HepG2 (cell line): ENCODE data around the gene STK11. TPM values are rescaled to one million over a fixed set of nuclear protein-coding genes. Genes with fewer than 3 reads are reported as not detected.

Experiments used
- CAMTA2 ChIP-seq: sonication (generic); formaldehyde crosslinking; IDR thresholded peaks from 2 replicates; pipeline ENCODE4 v1.4.0; 2020; ENCODE audit warnings: mild to moderate bottlenecking, missing genetic modification reagents, borderline replicate concordance
- HHEX ChIP-seq: IDR thresholded peaks from 2 replicates; pipeline ENCODE4 v1.6.1; 2016; ENCODE audit warnings: control low read depth
- LRRFIP1 ChIP-seq: sonication (generic); formaldehyde crosslinking; conservative IDR thresholded peaks from 2 replicates; pipeline ENCODE4 v1.4.0; 2020; ENCODE audit warnings: missing genetic modification reagents
- MLXIP ChIP-seq: sonication (generic); formaldehyde crosslinking; IDR thresholded peaks from 2 replicates; pipeline ENCODE4 v1.9.0; 2021; ENCODE audit warnings: missing genetic modification reagents, borderline replicate concordance
- NFKBIZ ChIP-seq: IDR thresholded peaks from 2 replicates; pipeline ENCODE4 v1.6.1; 2018; ENCODE audit warnings: missing genetic modification reagents, missing compliant biosample characterization
- RARG ChIP-seq: sonication (generic); formaldehyde crosslinking; IDR thresholded peaks from 2 replicates; pipeline ENCODE4 v1.4.0; 2020; ENCODE audit warnings: low read depth, mild to moderate bottlenecking, missing genetic modification reagents
- RERE ChIP-seq: IDR thresholded peaks from 2 replicates; pipeline ENCODE4 v1.6.1; 2016; ENCODE audit warnings: low read depth, missing genetic modification reagents, missing compliant biosample characterization
- SRF ChIP-seq: IDR thresholded peaks from 2 replicates; pipeline ENCODE4 v1.6.1; 2011; ENCODE audit warnings: mild to moderate bottlenecking, low read depth, low read length, moderate library complexity
- TGIF2 ChIP-seq: IDR thresholded peaks from 2 replicates; pipeline ENCODE4 v1.6.1; 2016; ENCODE audit warnings: control low read depth, missing compliant biosample characterization
- UBTF ChIP-seq: sonication (generic); formaldehyde crosslinking; IDR thresholded peaks from 2 replicates; pipeline ENCODE4 v1.4.0; 2020; ENCODE audit warnings: mild to moderate bottlenecking, missing genetic modification reagents
- ZFYVE20 ChIP-seq: sonication (generic); formaldehyde crosslinking; IDR thresholded peaks from 2 replicates; pipeline ENCODE4 v1.8.0; 2023; ENCODE audit warnings: low read depth, mild to moderate bottlenecking, moderate library complexity, missing genetic modification reagents, borderline replicate concordance
- ZNF740 ChIP-seq: sonication (generic); formaldehyde crosslinking; IDR thresholded peaks from 2 replicates; pipeline ENCODE4 v1.4.0; 2020; ENCODE audit warnings: missing genetic modification reagents
- ZNF777 ChIP-seq: sonication (generic); formaldehyde crosslinking; IDR thresholded peaks from 2 replicates; pipeline ENCODE4 v1.4.0; 2020; ENCODE audit warnings: missing genetic modification reagents
- ZSCAN12 ChIP-seq: sonication (generic); formaldehyde crosslinking; IDR thresholded peaks from 2 replicates; pipeline ENCODE4 v1.9.0; 2021; ENCODE audit warnings: mild to moderate bottlenecking, missing genetic modification reagents
- polyA plus RNA-seq, 8 experiments: library from polyadenylated mRNA; depleted of rRNA in 3 of 8; stranded (reverse) in 7 of 8; unstranded in 1 of 8; fragments of >200 nt; fragmentation: Illumina TruSeq in 4 of 8; extraction: Trizol in 4 of 8; gene quantifications; 2 replicates each; pipeline versions ENCODE4 v1.2.1 to v1.2.3, GENCODE V29; 2011 to 2016; ENCODE audit warnings: low read depth in 4 of 8, missing spikeins in 1 of 8, mixed read lengths in 1 of 8; ENCODE audit not compliant: insufficient read depth in 1 of 8
- total RNA-seq, 5 experiments: library from RNA; depleted of rRNA; stranded (reverse); fragments of >200 nt; fragmentation: Illumina TruSeq; extraction: Trizol; gene quantifications; 2 replicates each; pipeline ENCODE4 v1.2.3, GENCODE V29; 2016; ENCODE audit warnings: low read depth in 1 of 5

STK11 gene
- total and polyA plus RNA-seq, 2 of the 13 experiments (the other 11 are each of a cell fraction or from before 2014, with no cell fraction given), result 27.5 to 43.6 TPM

- no peak for TF ChIP-seq RERE (CRISPR knock-in tag)
- 0 out of 2 replicates have a peak, but pooled peaks have one; percentile 41 for TF ChIP-seq ZNF777 (CRISPR knock-in tag)
- 0 out of 2 replicates have a peak, but pooled peaks have one; percentile 41 for TF ChIP-seq CAMTA2 (CRISPR knock-in tag)
- TF ChIP-seq MLXIP (CRISPR knock-in tag), result no peak
- TF ChIP-seq TGIF2, result peak; percentile 29; the same call in 1 of the 2 replicates
- no peak for TF ChIP-seq ZNF740 (CRISPR knock-in tag)
- peak; percentile 37 for TF ChIP-seq UBTF (CRISPR knock-in tag)
- TF ChIP-seq SRF, result no peak
- TF ChIP-seq ZSCAN12 (CRISPR knock-in tag), result no peak
- no peak for TF ChIP-seq RARG (CRISPR knock-in tag)
- no peak for TF ChIP-seq LRRFIP1 (CRISPR knock-in tag)
- TF ChIP-seq HHEX (CRISPR knock-in tag), result no peak
- no peak for TF ChIP-seq NFKBIZ
- TF ChIP-seq ZFYVE20 (CRISPR knock-in tag), result no peak
These were observed at the start of gene STK11 (continued) for GRCh38 chr19:1205114-1206099.
